H1 (cell line): Measurements from ENCODE around the gene ZNF761. TPM values are rescaled to one million over a fixed set of nuclear protein-coding genes. Genes with fewer than 3 reads are reported as not detected.
A peak's percentile ranks its signal among the peaks of the same experiment; 100 is the strongest.

Source experiments
- CTCF ChIA-PET: fragments of 300-600 bp; sonication (Branson Sonifier 250); formaldehyde crosslinking; loops from one replicate; lab custom pipeline; 2021; ENCODE audit not compliant: partially characterized antibody; lab: Charles Lee
- POLR2A ChIA-PET: fragments of 300-600 bp; sonication (Branson Sonifier 250); formaldehyde crosslinking; loops from one replicate; lab custom pipeline; 2021; ENCODE audit warnings: inconsistent platforms; ENCODE audit not compliant: partially characterized antibody; lab: Charles Lee
- DNase-seq, 2 experiments: peaks; one replicate each; pipeline versions ENCODE4 v3.0.0 to v3.0.0-alpha.2; 2010 to 2022; ENCODE audit warnings: low spot score in 2 of 2, low read depth in 1 of 2, mixed read lengths in 1 of 2
- FAIRE-seq: peaks from 2 replicates; lab custom pipeline; 2011; peaks lifted over from hg19 to GRCh38; lab: Jason Lieb, UNC
- H2AFZ ChIP-seq: 2 replicates; pipeline ENCODE4 v1.8.1; 2012; ENCODE audit warnings: low read length, inconsistent platforms
- H2AK5ac ChIP-seq: 2 replicates; pipeline ENCODE4 v1.6.1; 2013; ENCODE audit warnings: low read depth, low read length
- H2BK120ac ChIP-seq: replicated peaks from 2 replicates; pipeline ENCODE3; 2013; ENCODE audit warnings: low read depth, low read length, inconsistent platforms
- H2BK12ac ChIP-seq: 2 replicates; pipeline ENCODE4 v1.6.1; 2013; ENCODE audit warnings: low read depth, low read length
- H2BK15ac ChIP-seq: 2 replicates; pipeline ENCODE4 v1.6.1; 2013; ENCODE audit warnings: low read length
- H2BK20ac ChIP-seq: 2 replicates; pipeline ENCODE4 v1.6.1; 2013; ENCODE audit warnings: low read length
- H2BK5ac ChIP-seq: 2 replicates; pipeline ENCODE4 v1.6.1; 2013; ENCODE audit warnings: low read depth, low read length
- H3K14ac ChIP-seq: 2 replicates; pipeline ENCODE4 v1.6.1; 2013; ENCODE audit warnings: inconsistent platforms; ENCODE audit not compliant: insufficient read length
- H3K18ac ChIP-seq: 2 replicates; pipeline ENCODE4 v1.6.1; 2013; ENCODE audit warnings: low read length; ENCODE audit errors: extremely low read depth
- H3K23ac ChIP-seq: 2 replicates; pipeline ENCODE4 v1.6.1; 2013; ENCODE audit warnings: inconsistent platforms; ENCODE audit not compliant: insufficient read length
- H3K23me2 ChIP-seq: 2 replicates; pipeline ENCODE4 v1.6.1; 2013; ENCODE audit warnings: low read depth, low read length
- H3K27ac ChIP-seq: 2 replicates; pipeline ENCODE4 v1.6.1; 2011; ENCODE audit warnings: low read depth, low read length, inconsistent platforms
- H3K27me3 ChIP-seq, 4 experiments: replicated peaks in 1 of 4; 1 replicate in 1 of 4; 2 replicates in 3 of 4; pipeline versions ENCODE4 v1.6.1 to v1.8.1; 2011 to 2013; ENCODE audit warnings: low read length in 3 of 4, mild to moderate bottlenecking in 3 of 4, inconsistent platforms in 2 of 4, mixed read lengths in 2 of 4, moderate library complexity in 1 of 4; ENCODE audit not compliant: control insufficient read depth in 3 of 4, insufficient read depth in 3 of 4; ENCODE audit errors: extremely low read depth in 1 of 4
- H3K36me3 ChIP-seq, 4 experiments: 2 replicates each; pipeline versions ENCODE4 v1.6.1 to v1.8.1; 2011 to 2013; ENCODE audit warnings: mild to moderate bottlenecking in 4 of 4, low read length in 3 of 4, moderate library complexity in 2 of 4, control low read depth in 1 of 4, inconsistent platforms in 1 of 4; ENCODE audit not compliant: insufficient read depth in 4 of 4, control insufficient read depth in 2 of 4
- H3K4ac ChIP-seq: replicated peaks from 2 replicates; pipeline ENCODE3; 2013; ENCODE audit warnings: low read length, low read depth, mixed read lengths, inconsistent platforms; ENCODE audit not compliant: insufficient read length
- H3K4me1 ChIP-seq, 4 experiments: replicated peaks in 1 of 4; 1 replicate in 1 of 4; 2 replicates in 3 of 4; pipeline versions ENCODE4 v1.6.1 to v1.8.1; 2011 to 2013; ENCODE audit warnings: low read length in 3 of 4, inconsistent platforms in 2 of 4, mixed read lengths in 1 of 4; ENCODE audit not compliant: insufficient read depth in 4 of 4, control insufficient read depth in 3 of 4
- H3K4me2 ChIP-seq, 2 experiments: 2 replicates each; pipeline versions ENCODE4 v1.6.1 to v1.8.1; 2011 to 2013; ENCODE audit warnings: low read depth in 2 of 2, low read length in 2 of 2, control low read depth in 1 of 2, inconsistent platforms in 1 of 2, mild to moderate bottlenecking in 1 of 2; ENCODE audit not compliant: insufficient read depth in 1 of 2
- H3K4me3 ChIP-seq, 4 experiments: fragments of 200-600, 300-600 bp in 1 of 4; sonication (generic), shearing (Covaris generic), sonication (Bioruptor Twin) in 1 of 4; 2 replicates each; pipeline versions ENCODE4 v1.5.1 to v1.8.1; 2011 to 2016; ENCODE audit warnings: low read length in 4 of 4, low read depth in 3 of 4, control low read depth in 2 of 4, inconsistent platforms in 2 of 4, mild to moderate bottlenecking in 2 of 4, mixed read lengths in 1 of 4, moderate library complexity in 1 of 4; ENCODE audit not compliant: insufficient read depth in 2 of 4; ENCODE audit errors: extremely low read depth in 1 of 4
- H3K56ac ChIP-seq: replicated peaks from 2 replicates; pipeline ENCODE3; 2013; ENCODE audit warnings: low read depth, mild to moderate bottlenecking, mixed read lengths, low read length, inconsistent platforms; ENCODE audit not compliant: insufficient read length
- H3K79me1 ChIP-seq: 2 replicates; pipeline ENCODE4 v1.6.1; 2013; ENCODE audit warnings: low read depth, low read length, control low read depth
- H3K79me2 ChIP-seq, 2 experiments: 2 replicates each; pipeline versions ENCODE4 v1.6.1 to v1.8.1; 2012 to 2013; ENCODE audit warnings: low read length in 2 of 2, mild to moderate bottlenecking in 2 of 2, inconsistent platforms in 1 of 2; ENCODE audit not compliant: insufficient read depth in 2 of 2, control insufficient read depth in 1 of 2
- H3K9ac ChIP-seq, 4 experiments: replicated peaks in 1 of 4; 1 replicate in 1 of 4; 2 replicates in 3 of 4; pipeline versions ENCODE4 v1.6.1 to v1.8.1; 2011 to 2013; ENCODE audit warnings: low read depth in 3 of 4, low read length in 3 of 4, control low read depth in 2 of 4, mild to moderate bottlenecking in 2 of 4, moderate library complexity in 2 of 4, inconsistent platforms in 1 of 4; ENCODE audit errors: extremely low read depth in 1 of 4
- H3K9me3 ChIP-seq, 2 experiments: 2 replicates each; pipeline versions ENCODE4 v1.6.1 to v1.8.1; 2012 to 2013; ENCODE audit warnings: mild to moderate bottlenecking in 2 of 2, moderate library complexity in 2 of 2, control low read depth in 1 of 2, inconsistent platforms in 1 of 2, low read depth in 1 of 2, low read length in 1 of 2, mixed read lengths in 1 of 2; ENCODE audit not compliant: insufficient read depth in 2 of 2
- H4K20me1 ChIP-seq, 2 experiments: replicated peaks in 1 of 2; 2 replicates each; pipeline versions ENCODE3 to v1.8.1; 2011 to 2013; ENCODE audit warnings: inconsistent platforms in 2 of 2, low read length in 2 of 2, mild to moderate bottlenecking in 1 of 2; ENCODE audit not compliant: insufficient read depth in 2 of 2, control insufficient read depth in 1 of 2
- H4K5ac ChIP-seq: 2 replicates; pipeline ENCODE4 v1.6.1; 2013; ENCODE audit warnings: low read length, low read depth, mixed read lengths, inconsistent platforms; ENCODE audit not compliant: insufficient read length
- H4K8ac ChIP-seq: 2 replicates; pipeline ENCODE4 v1.8.0; 2013; ENCODE audit warnings: mild to moderate bottlenecking, moderate library complexity, low read length, inconsistent platforms; ENCODE audit not compliant: insufficient read depth; ENCODE audit errors: extremely low read depth
- H4K91ac ChIP-seq: replicated peaks from 2 replicates; pipeline ENCODE3; 2013; ENCODE audit warnings: low read length, mixed read lengths, inconsistent platforms; ENCODE audit not compliant: insufficient read length
- HDAC2 ChIP-seq, 2 experiments: fragments of 300-600 bp in 1 of 2; sonication (generic) in 1 of 2; IDR thresholded peaks; 2 replicates each; pipeline ENCODE4 v1.6.1; 2011 to 2012; ENCODE audit warnings: low read depth in 2 of 2, low read length in 2 of 2, mild to moderate bottlenecking in 2 of 2, moderate library complexity in 2 of 2, borderline replicate concordance in 1 of 2, inconsistent platforms in 1 of 2
- WGBS, 2 experiments: shearing (Covaris generic) in 1 of 2; methylation state at CpG; one replicate each; pipeline versions ENCODE4 v1.1.6 to v1.1.7; 2013 to 2015; ENCODE audit warnings: low lambda C conversion rate in 2 of 2, mixed read lengths in 2 of 2, inconsistent platforms in 1 of 2, low coverage in 1 of 2, missing lambda C conversion rate in 1 of 2; ENCODE audit not compliant: insufficient replicate concordance in 2 of 2, insufficient coverage in 1 of 2, insufficient read length in 1 of 2; ENCODE audit errors: extremely low coverage in 1 of 2, missing lambda C conversion rate in 1 of 2; 5-methylcytosine and 5-hydroxymethylcytosine counted together
- polyA plus RNA-seq, 7 experiments: library from polyadenylated mRNA; depleted of rRNA in 3 of 7; stranded (reverse) in 5 of 7; unstranded in 2 of 7; fragments of >200 nt in 5 of 7; fragments of 200-250 nt in 2 of 7; gene quantifications; 1 replicate in 5 of 7; 2 replicates in 1 of 7; 4 replicates in 1 of 7; pipeline versions ENCODE4 v1.2.1 to v1.2.3, GENCODE V29; 2011 to 2013; ENCODE audit warnings: missing spikeins in 2 of 7, mixed read lengths in 2 of 7
- total RNA-seq: library from RNA; stranded (reverse); fragmentation: NEBNext Ultra II Directional; extraction: Animal tissue kit (Norgen Biotek cat#: 25700); gene quantifications from 2 replicates; pipeline ENCODE4 v1.2.1, GENCODE V29; 2021

Gene ZNF761
- total and polyA plus RNA-seq, 2 of the 8 experiments (the other 6 are each of a cell fraction or from before 2014, with no cell fraction given) = 11.1 to 25.1 TPM

- Histone ChIP-seq H3K4me3 (peak overlapping the region in 3 of 4 experiments; percentile 23 to 56 (median 46); a peak in 6 of 8 replicates), H2BK120ac (no peak overlapping the region), H4K91ac (no peak overlapping the region), H2AFZ (peak overlapping the region; percentile 7), H2BK12ac (no peak overlapping the region), H2BK5ac (peak overlapping the region; percentile 66; the same call in 1 of the 2 replicates), H3K27ac (no peak overlapping the region), H3K79me2 (no peaks in the 10 kb centered on the region), H4K8ac (peak overlapping the region; percentile 73; the same call in 1 of the 2 replicates), H3K9me3 (no peaks in the 10 kb centered on the region), H2BK15ac (no peak overlapping the region; the same call in 1 of the 2 replicates), H3K9ac (peak overlapping the region in 1 of 4 experiments; percentile 18; a peak in 1 of 7 replicates), H2AK5ac (no peak overlapping the region), H3K23me2 (peaks cover 5% of the 10 kb centered on the region), H3K79me1 (no peaks in the 10 kb centered on the region), H3K27me3 (no peaks in the 10 kb centered on the region; a peak in 1 of 7 replicates), H3K4me2 (peak overlapping the region; percentile 76 to 80), H3K36me3 (no peaks in the 10 kb centered on the region), H3K56ac (no peak overlapping the region), H3K14ac (no peak overlapping the region), H3K18ac (no peak overlapping the region), H4K20me1 (no peaks in the 10 kb centered on the region), H4K5ac (no peak overlapping the region), H3K23ac (no peak overlapping the region), H3K4ac (no peak overlapping the region), H3K4me1 (peaks cover 0 to 8% (median 5%) of the 10 kb centered on the region in 4 experiments; a peak in 4 of 7 replicates), H2BK20ac (no peak overlapping the region)
- FAIRE-seq = no peak
- WGBS, 2 experiments = 62% methylated on average over 14 of the region's 14 CpGs; no CpG with 5 or more reads in 1 of the 2 experiments
- CTCF ChIA-PET = interaction anchor here (1.6 to 2.1 kb wide), 3 partner anchors 11 to 39 kb away, joined by 5 to 8 read pairs (median 5); no protein-coding TSS in a partner anchor
- peak in 1 of 2 experiments; percentile 48 for DNase-seq
- POLR2A ChIA-PET = interaction anchor here (0.6 to 1.4 kb wide), 3 partner anchors 30 to 1561 kb away, joined by 3 to 11 read pairs (median 4); partner anchors contain the start of gene ZNF761
- peak in 1 of 2 experiments; percentile 44; a peak in 1 of 4 replicates for TF ChIP-seq HDAC2 (IDR thresholded peaks at IDR 0.05; ENCODE audit: borderline replicate concordance in 1 of 2, low read depth in 2 of 2, low read length in 2 of 2)
These were observed 31.1 kb downstream of the ZNF761 start for GRCh38 chr19:53462861-53463260.
